ENCODE data around the gene TSNAXIP1. TPM values are rescaled to one million over a fixed set of nuclear protein-coding genes. Genes with fewer than 3 reads are reported as not detected.

TSNAXIP1 gene, protein sequence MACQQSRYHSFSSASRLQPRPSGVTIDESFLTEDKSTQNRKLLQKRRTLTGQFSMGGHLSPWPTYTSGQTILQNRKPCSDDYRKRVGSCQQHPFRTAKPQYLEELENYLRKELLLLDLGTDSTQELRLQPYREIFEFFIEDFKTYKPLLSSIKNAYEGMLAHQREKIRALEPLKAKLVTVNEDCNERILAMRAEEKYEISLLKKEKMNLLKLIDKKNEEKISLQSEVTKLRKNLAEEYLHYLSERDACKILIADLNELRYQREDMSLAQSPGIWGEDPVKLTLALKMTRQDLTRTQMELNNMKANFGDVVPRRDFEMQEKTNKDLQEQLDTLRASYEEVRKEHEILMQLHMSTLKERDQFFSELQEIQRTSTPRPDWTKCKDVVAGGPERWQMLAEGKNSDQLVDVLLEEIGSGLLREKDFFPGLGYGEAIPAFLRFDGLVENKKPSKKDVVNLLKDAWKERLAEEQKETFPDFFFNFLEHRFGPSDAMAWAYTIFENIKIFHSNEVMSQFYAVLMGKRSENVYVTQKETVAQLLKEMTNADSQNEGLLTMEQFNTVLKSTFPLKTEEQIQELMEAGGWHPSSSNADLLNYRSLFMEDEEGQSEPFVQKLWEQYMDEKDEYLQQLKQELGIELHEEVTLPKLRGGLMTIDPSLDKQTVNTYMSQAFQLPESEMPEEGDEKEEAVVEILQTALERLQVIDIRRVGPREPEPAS
- 0.85 TPM in 1 of 2 replicates, not detected in the other for total RNA-seq

DNA sequence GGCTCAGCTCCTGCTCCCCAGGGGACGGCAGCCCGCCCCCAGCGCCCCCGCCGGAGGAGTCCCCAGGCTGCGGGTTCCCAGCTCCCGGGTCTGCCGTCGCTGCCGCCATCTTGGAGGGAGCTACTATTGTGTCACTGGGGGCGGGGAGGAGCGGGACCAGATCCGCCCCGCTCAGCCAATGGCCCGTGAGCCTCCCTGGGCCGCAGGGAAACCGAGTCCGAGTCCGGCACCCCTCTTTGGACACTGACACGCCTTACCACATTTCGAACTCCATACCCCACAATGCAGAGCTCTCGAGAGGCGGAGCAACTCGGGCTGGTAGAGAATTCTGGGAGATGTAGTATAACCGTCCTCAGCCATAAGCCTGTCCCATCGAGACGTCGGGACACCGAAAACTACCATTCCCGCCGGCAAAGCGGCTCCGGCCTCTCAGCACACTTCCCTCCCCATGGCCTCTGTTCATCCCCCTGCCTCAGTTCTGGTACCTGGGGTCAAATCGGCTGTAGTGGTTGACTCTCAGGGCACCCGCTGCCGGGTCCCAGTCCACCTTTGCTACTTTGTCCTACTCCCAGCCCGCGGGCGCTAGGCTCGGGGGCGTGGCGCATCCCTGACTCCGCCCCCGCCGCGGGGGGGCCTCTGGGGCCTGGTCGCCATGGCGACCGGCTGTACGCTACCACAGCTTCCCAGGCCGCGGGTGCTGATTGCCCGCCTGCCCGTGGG is at the start of gene TSNAXIP1, which contains the start of gene RANBP10:
Gene TSNAXIP1, plus strand, starts transcription at position 462 of the 720 bp plus-strand sequence. CDS start 261 bp downstream, outside the sequence.
Gene RANBP10, minus strand, starts transcription at position 133 of the 720 bp plus-strand sequence. Its CDS starts 24 bp downstream, at position 109.

DNA sequence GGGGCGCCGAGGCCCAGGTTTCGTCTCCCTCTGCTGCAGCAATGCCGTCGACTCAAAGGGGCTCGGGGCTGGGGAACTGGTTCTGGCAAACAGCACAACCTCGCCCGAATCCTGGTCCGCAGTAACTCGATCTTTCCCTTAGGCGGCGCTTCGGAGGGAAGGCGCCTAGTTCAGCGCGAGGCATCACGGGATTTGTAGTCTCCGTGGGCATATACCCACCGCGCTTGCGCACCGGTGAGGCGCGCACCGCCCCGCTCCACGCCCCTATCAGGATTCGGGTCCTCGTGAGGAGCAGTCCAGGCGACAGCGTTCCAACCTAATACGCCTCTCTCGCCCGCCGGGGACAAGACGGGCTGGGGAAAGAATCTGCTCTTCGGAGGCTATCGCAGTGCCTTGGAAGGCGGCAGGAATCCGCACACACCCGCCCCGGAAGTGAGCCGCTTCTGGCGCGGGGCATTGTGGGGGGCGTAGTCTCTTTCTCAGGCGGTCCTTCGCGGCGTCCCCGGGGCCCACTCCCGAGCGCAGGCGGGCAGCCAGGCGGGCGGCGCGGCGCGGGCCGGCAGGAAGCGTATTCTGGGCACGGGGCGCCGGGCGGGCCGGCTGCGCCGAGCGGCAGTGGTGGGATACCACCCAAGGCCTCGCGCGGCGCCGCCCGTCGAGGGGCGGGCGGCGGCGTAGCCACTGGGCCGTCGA is 35.3 kb downstream of the TSNAXIP1 start, which contains the start of gene THAP11:
Gene THAP11, plus strand, starts transcription at position 505 of the 693 bp plus-strand sequence. CDS start 235 bp downstream, outside the sequence.

DNA sequence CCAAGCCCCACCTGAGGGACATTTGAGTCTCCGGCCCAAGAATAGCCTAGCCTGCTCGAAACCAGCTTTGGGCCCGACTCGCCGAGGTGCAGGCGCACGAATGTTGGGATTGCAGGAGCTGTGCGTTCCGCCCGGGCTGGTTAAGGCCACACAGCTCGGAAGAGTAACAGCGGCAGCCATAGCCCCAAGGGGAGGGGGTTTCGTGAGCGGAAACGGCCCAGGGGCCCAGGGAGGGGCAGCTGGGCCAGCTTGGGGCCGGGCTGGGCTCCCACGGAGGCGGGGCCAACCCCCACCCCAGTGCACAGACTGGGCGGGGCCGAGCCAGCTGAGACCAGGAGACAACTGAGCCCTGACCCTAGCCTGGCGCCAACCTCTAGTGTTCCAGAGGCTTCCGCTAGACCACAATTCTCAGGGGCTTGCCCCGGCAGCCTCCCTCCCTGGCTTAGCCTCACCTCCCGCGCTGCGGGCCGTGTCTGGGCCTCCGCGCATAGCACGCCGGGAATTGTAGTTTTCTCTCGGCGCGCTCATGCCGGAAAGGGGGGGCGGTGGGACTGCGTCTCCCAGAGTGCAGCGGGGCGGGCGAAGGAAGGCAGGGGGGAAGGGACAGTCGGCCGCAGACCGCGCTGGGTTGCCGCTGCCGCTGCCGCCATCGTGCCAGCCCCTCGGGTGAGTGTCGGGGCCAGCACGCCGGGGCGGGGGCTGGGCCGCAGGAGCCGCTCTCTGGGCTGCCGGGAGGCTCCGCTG is 39.8 kb downstream of the TSNAXIP1 start, which contains the start of gene NUTF2:
Gene NUTF2, plus strand, starts transcription at position 614 of the 744 bp plus-strand sequence. CDS start 18,198 bp downstream, outside the sequence.

DNA sequence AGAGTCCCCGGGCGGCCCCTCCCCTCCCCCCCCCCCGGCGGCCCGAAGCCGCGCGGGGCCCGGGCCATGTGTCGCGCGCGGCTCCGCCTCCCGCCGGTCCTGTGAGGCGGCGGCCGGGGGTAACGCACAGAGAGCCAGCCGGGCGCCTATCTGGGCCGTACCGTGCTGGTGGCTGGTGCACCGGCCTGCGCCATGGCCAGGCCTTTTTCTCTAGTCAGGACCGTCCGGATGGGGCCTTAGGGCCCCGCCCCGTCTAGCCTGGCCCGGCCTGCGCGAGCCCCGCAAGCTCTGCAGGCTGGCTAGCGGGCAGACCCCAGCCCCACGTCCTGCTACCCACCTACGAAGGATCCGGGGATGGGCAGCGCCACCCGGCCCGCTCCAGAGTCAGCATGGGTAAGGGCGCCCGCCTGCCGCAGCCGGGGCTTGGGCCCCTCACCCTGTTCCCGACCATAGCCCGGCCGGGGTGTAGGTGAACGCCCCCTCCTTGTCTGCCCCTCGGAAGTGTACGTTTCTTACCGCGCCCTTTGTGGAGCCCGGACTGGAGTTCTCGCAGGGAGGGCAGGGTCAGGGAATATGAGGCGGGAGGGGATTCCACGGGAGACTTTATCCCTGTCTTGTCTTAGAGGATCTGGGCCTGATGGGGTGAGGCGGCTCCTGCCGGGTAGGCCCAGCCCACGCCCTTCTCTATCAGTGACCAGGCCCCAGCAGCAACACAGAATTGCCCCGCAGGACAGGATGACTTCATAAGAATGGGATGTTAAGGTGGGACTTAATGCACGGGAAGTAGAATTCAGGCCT is 40.6 kb downstream of the TSNAXIP1 start, which contains the start of gene CENPT:
Gene CENPT, minus strand, starts transcription at position 630 of the 798 bp plus-strand sequence. CDS start 13,834 bp downstream, outside the sequence.

DNA sequence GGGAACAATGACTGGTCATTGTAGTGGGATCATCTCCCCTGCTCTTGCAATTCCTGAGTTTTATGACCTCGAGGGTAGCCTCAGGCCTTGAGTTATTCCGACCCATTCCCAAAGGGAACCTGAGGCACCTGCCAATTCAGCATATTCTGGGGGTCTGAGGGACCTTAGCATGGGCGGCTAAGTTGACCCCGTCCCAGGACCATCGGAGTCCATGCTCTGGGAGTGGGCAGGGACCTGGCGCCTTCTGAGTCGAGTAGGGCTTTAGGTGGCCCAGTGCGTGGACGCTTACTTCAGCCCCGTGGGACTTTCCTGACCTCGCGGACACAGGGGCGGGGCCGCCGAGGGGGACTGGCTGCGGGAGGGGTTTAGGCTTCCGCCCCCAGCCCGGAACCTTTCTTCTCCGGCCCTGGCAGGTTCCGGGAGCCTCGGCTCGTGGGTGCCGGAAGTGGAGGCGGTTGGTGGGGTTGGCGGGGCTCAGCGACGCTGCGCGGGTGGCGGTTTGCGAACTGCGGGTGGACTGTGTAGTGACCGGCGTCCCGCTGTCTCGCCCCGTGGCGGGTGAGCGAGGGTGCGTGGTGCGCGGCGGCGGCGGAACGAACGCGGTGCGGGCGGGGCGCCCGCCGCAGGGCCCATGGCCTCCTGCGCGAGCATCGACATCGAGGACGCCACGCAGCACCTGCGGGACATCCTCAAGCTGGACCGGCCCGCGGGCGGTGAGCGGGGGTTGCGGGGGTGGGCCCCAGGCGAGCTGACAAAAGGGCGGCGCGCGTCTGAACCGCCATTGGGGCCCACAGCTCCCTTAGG is 66.1 kb downstream of the TSNAXIP1 start, which contains the start of gene EDC4:
Gene EDC4, plus strand, starts transcription at position 422 of the 804 bp plus-strand sequence. Its CDS starts 210 bp downstream, at position 632.

Other genes with a start within 250 kb of the TSNAXIP1 start
- 14.0 and 18.5 TPM in 2 replicates for gene CTCF, start 244.4 kb upstream of the TSNAXIP1 start, total RNA-seq
- 0.24 TPM in 1 of 2 replicates, not detected in the other for gene CARMIL2, start 161.7 kb upstream of the TSNAXIP1 start, total RNA-seq
- 15.2 and 17.1 TPM in 2 replicates for gene ACD, start 146.6 kb upstream of the TSNAXIP1 start, total RNA-seq
- gene PARD6A, start 145.9 kb upstream of the TSNAXIP1 start, total RNA-seq, result 1.9 and 2.7 TPM in 2 replicates
- 12.5 and 18.3 TPM in 2 replicates for gene ENKD1, start 140.1 kb upstream of the TSNAXIP1 start, total RNA-seq
- 0.85 and 1.7 TPM in 2 replicates for gene C16orf86, start 140.1 kb upstream of the TSNAXIP1 start, total RNA-seq
- gene GFOD2, start 87.6 kb upstream of the TSNAXIP1 start, total RNA-seq, result 13.4 and 19.5 TPM in 2 replicates
- gene RANBP10, start 329 bp upstream of the TSNAXIP1 start, total RNA-seq, result 3.2 and 3.4 TPM in 2 replicates
- gene THAP11, start 35.4 kb downstream of the TSNAXIP1 start, total RNA-seq, result 33.5 and 58.0 TPM in 2 replicates
- 120 and 223 TPM in 2 replicates for gene NUTF2, start 40.0 kb downstream of the TSNAXIP1 start, total RNA-seq
- gene CENPT, start 40.8 kb downstream of the TSNAXIP1 start, total RNA-seq, result 8.1 and 19.8 TPM in 2 replicates
- gene EDC4, start 66.2 kb downstream of the TSNAXIP1 start, total RNA-seq, result 37.9 and 48.0 TPM in 2 replicates
- gene NRN1L, start 78.0 kb downstream of the TSNAXIP1 start, total RNA-seq, result 1.7 TPM in 1 of 2 replicates, not detected in the other
- gene PSKH1, start 86.4 kb downstream of the TSNAXIP1 start, total RNA-seq, result 8.2 and 13.6 TPM in 2 replicates
- gene CTRL, start 125.0 kb downstream of the TSNAXIP1 start, total RNA-seq, result 0.24 TPM in 1 of 2 replicates, not detected in the other
- 19.2 and 61.2 TPM in 2 replicates for gene PSMB10, start 130.0 kb downstream of the TSNAXIP1 start, total RNA-seq
- gene LCAT, start 137.2 kb downstream of the TSNAXIP1 start, total RNA-seq, result 1.4 and 3.2 TPM in 2 replicates
- 22.2 and 41.4 TPM in 2 replicates for gene SLC12A4, start 161.7 kb downstream of the TSNAXIP1 start, total RNA-seq
- gene DPEP3, start 173.6 kb downstream of the TSNAXIP1 start, total RNA-seq, result not detected in 2 replicates
- gene DPEP2, start 192.6 kb downstream of the TSNAXIP1 start, total RNA-seq, result under 0.01 TPM in 1 of 2 replicates, not detected in the other
- not detected in 2 replicates for gene DPEP2NB, start 209.0 kb downstream of the TSNAXIP1 start, total RNA-seq
- gene DDX28, start 216.3 kb downstream of the TSNAXIP1 start, total RNA-seq, result 14.3 and 14.5 TPM in 2 replicates
- 17.7 and 19.8 TPM in 2 replicates for gene DUS2, start 216.4 kb downstream of the TSNAXIP1 start, total RNA-seq

Measured in tracheal epithelial cell (primary cell).